ENCODE measurements around the gene PDHA1.

The PDHA1 gene

GRCh38 chrX:19354625-19355024 is 10.9 kb downstream of the PDHA1 start:
- H3K18ac ChIP-seq (ENCODE audit: low read length), result no peak overlapping the region
- H4K8ac ChIP-seq (ENCODE audit: low read depth, low read length), result no peak overlapping the region
- no CpG with 5 or more reads among the region's 6 CpGs for WGBS, 2 donors (ENCODE audit: extremely low coverage in 2 of 2, insufficient read length in 2 of 2, insufficient replicate concordance in 1 of 2)
- H3K23ac ChIP-seq (ENCODE audit: low read depth, low read length, poor library complexity), result no peak overlapping the region
- H3K9me3 ChIP-seq (replicated peaks in 1 of 2; ENCODE audit: control insufficient read depth in 2 of 2, insufficient read depth in 1 of 2, low read depth in 1 of 2, low read length in 2 of 2), result no peaks in the 10 kb centered on the region
- H2AK5ac ChIP-seq (ENCODE audit: low read depth, low read length), result no peak overlapping the region
- H2BK120ac ChIP-seq (ENCODE audit: low read depth, low read length), result no peak overlapping the region
- no peak overlapping the region for H3K4me2 ChIP-seq (ENCODE audit: insufficient read depth, low read length, poor library complexity, severe bottlenecking)
- no peaks in the 10 kb centered on the region for H3K4me1 ChIP-seq (ENCODE audit: control insufficient read depth in 2 of 2, insufficient read depth in 1 of 2, low read depth in 1 of 2, low read length in 2 of 2)
- H3K79me1 ChIP-seq (ENCODE audit: low read depth, low read length), result no peaks in the 10 kb centered on the region
- no peak overlapping the region for H3K14ac ChIP-seq (ENCODE audit: low read length)
- H3K4me3 ChIP-seq (ENCODE audit: low read length in 2 of 2), result no peak overlapping the region
- H3K36me3 ChIP-seq (replicated peaks in 1 of 2; ENCODE audit: control insufficient read depth in 2 of 2, insufficient read depth in 2 of 2, low read length in 2 of 2), result peaks cover 22 to 87% of the 10 kb centered on the region in 2 donors
- H2AFZ ChIP-seq (ENCODE audit: low read length), result no peak overlapping the region
- no peak overlapping the region for H2BK5ac ChIP-seq (ENCODE audit: low read length)
- H3K4ac ChIP-seq (ENCODE audit: low read length), result no peak overlapping the region
- peaks cover 0 to 5% (median 0%) of the 10 kb centered on the region in 3 experiments for H3K27me3 ChIP-seq (ENCODE audit: control insufficient read depth in 3 of 3, insufficient read depth in 3 of 3, low read depth in 1 of 3, low read length in 3 of 3)
- no peak overlapping the region for H4K91ac ChIP-seq (ENCODE audit: low read depth, low read length, poor library complexity)
- no peak overlapping the region for H2BK15ac ChIP-seq (ENCODE audit: low read length)
- H3K9ac ChIP-seq (ENCODE audit: low read depth, low read length, poor library complexity), result no peak overlapping the region
- no peak for DNase-seq (ENCODE audit: low spot score)
- H2BK12ac ChIP-seq (ENCODE audit: low read length), result no peak overlapping the region
- no peak overlapping the region for H3K27ac ChIP-seq (replicated peaks; ENCODE audit: low read length)

DNA sequence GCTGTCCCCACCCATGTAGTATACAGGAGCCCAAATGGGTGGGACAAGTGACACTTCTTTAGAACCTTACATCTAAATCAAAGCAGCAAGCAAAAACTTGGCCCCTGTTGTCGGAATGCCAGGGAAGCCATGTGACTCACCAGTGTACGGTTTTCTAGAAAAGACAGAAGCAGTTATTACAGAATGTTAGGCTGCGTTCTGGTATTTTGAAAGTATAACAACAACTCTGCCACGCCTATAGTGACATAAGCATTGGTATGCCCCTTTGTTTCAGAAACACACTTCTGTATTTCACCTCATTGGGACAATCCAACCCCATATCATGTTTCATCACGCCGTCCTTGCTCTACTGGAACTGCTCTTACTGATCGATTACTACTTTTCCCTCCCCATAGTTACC is 14.8 kb downstream of the PDHA1 start:
- Histone ChIP-seq H2BK5ac (ENCODE audit: low read length) (no peak overlapping the region), H3K79me1 (ENCODE audit: low read depth, low read length) (no peaks in the 10 kb centered on the region), H3K4ac (ENCODE audit: low read length) (no peak overlapping the region), H4K8ac (ENCODE audit: low read depth, low read length) (no peak overlapping the region), H3K27me3 (ENCODE audit: control insufficient read depth in 3 of 3, insufficient read depth in 3 of 3, low read depth in 1 of 3, low read length in 3 of 3) (peaks cover 0 to 5% (median 0%) of the 10 kb centered on the region in 3 experiments), H3K14ac (ENCODE audit: low read length) (no peak overlapping the region), H3K4me1 (ENCODE audit: control insufficient read depth in 2 of 2, insufficient read depth in 1 of 2, low read depth in 1 of 2, low read length in 2 of 2) (no peaks in the 10 kb centered on the region), H3K23ac (ENCODE audit: low read depth, low read length, poor library complexity) (no peak overlapping the region), H2BK12ac (ENCODE audit: low read length) (no peak overlapping the region), H2BK120ac (ENCODE audit: low read depth, low read length) (no peak overlapping the region), H2AFZ (ENCODE audit: low read length) (no peak overlapping the region), H2BK15ac (ENCODE audit: low read length) (no peak overlapping the region), H3K4me2 (ENCODE audit: insufficient read depth, low read length, poor library complexity, severe bottlenecking) (no peak overlapping the region), H3K18ac (ENCODE audit: low read length) (no peak overlapping the region), H3K9me3 (replicated peaks in 1 of 2; ENCODE audit: control insufficient read depth in 2 of 2, insufficient read depth in 1 of 2, low read depth in 1 of 2, low read length in 2 of 2) (no peaks in the 10 kb centered on the region), H3K9ac (ENCODE audit: low read depth, low read length, poor library complexity) (no peak overlapping the region), H3K4me3 (ENCODE audit: low read length in 2 of 2) (no peak overlapping the region), H4K91ac (ENCODE audit: low read depth, low read length, poor library complexity) (no peak overlapping the region), H3K36me3 (replicated peaks in 1 of 2; ENCODE audit: control insufficient read depth in 2 of 2, insufficient read depth in 2 of 2, low read length in 2 of 2) (peaks cover 12 to 73% of the 10 kb centered on the region in 2 donors), H3K27ac (replicated peaks; ENCODE audit: low read length) (no peak overlapping the region), H2AK5ac (ENCODE audit: low read depth, low read length) (no peak overlapping the region)
- no CpG with 5 or more reads among the region's 7 CpGs for WGBS, 2 donors (ENCODE audit: extremely low coverage in 2 of 2, insufficient read length in 2 of 2, insufficient replicate concordance in 1 of 2)
- no peak for DNase-seq (ENCODE audit: low spot score)

- H3K4me3 ChIP-seq (ENCODE audit: low read length in 2 of 2), result no peak overlapping the region
- DNase-seq (ENCODE audit: low spot score), result no peak
- no peak overlapping the region for H3K9ac ChIP-seq (ENCODE audit: low read depth, low read length, poor library complexity)
- peaks cover 6 to 56% of the 10 kb centered on the region in 2 donors for H3K36me3 ChIP-seq (replicated peaks in 1 of 2; ENCODE audit: control insufficient read depth in 2 of 2, insufficient read depth in 2 of 2, low read length in 2 of 2)
- H3K18ac ChIP-seq (ENCODE audit: low read length), result no peak overlapping the region
- H3K4me2 ChIP-seq (ENCODE audit: insufficient read depth, low read length, poor library complexity, severe bottlenecking), result no peak overlapping the region
- H3K27me3 ChIP-seq (ENCODE audit: control insufficient read depth in 3 of 3, insufficient read depth in 3 of 3, low read depth in 1 of 3, low read length in 3 of 3), result peaks cover 0 to 5% (median 0%) of the 10 kb centered on the region in 3 experiments
- H2BK5ac ChIP-seq (ENCODE audit: low read length), result no peak overlapping the region
- H4K91ac ChIP-seq (ENCODE audit: low read depth, low read length, poor library complexity), result no peak overlapping the region
- no peak overlapping the region for H2AK5ac ChIP-seq (ENCODE audit: low read depth, low read length)
- no peaks in the 10 kb centered on the region for H3K4me1 ChIP-seq (ENCODE audit: control insufficient read depth in 2 of 2, insufficient read depth in 1 of 2, low read depth in 1 of 2, low read length in 2 of 2)
- no peak overlapping the region for H4K8ac ChIP-seq (ENCODE audit: low read depth, low read length)
- no peak overlapping the region for H3K27ac ChIP-seq (replicated peaks; ENCODE audit: low read length)
- no peak overlapping the region for H2BK12ac ChIP-seq (ENCODE audit: low read length)
- no peak overlapping the region for H2BK120ac ChIP-seq (ENCODE audit: low read depth, low read length)
- no peak overlapping the region for H3K23ac ChIP-seq (ENCODE audit: low read depth, low read length, poor library complexity)
- H3K79me1 ChIP-seq (ENCODE audit: low read depth, low read length), result no peaks in the 10 kb centered on the region
- no peak overlapping the region for H3K14ac ChIP-seq (ENCODE audit: low read length)
- WGBS, 2 donors (ENCODE audit: extremely low coverage in 2 of 2, insufficient read length in 2 of 2, insufficient replicate concordance in 1 of 2), result no CpG with 5 or more reads among the region's 6 CpGs
- H2BK15ac ChIP-seq (ENCODE audit: low read length), result no peak overlapping the region
- H3K4ac ChIP-seq (ENCODE audit: low read length), result no peak overlapping the region
- H3K9me3 ChIP-seq (replicated peaks in 1 of 2; ENCODE audit: control insufficient read depth in 2 of 2, insufficient read depth in 1 of 2, low read depth in 1 of 2, low read length in 2 of 2), result no peaks in the 10 kb centered on the region
- H2AFZ ChIP-seq (ENCODE audit: low read length), result no peak overlapping the region
Measured at GRCh38 chrX:19360903-19361302, 17.2 kb downstream of the PDHA1 start.

DNA sequence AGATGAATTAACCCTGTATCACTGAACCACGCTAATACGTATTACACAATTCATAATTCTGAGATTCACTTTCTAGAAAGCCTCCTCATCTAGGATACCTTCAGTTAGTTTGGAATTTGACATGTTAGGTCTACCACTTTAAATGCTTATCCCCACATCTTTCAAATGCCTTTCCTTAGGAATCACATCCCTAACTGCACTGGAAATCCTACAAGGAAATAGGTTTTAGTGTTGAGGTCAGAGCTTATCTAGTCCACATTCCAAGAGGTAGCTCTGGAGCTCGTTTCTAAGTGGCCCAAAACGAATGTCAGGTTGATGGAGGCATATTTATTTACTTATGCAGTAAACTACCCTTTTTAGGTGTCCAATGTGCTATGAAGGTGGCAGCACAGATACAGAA is 18.0 kb downstream of the PDHA1 start:
- Histone ChIP-seq H3K36me3 (replicated peaks in 1 of 2; ENCODE audit: control insufficient read depth in 2 of 2, insufficient read depth in 2 of 2, low read length in 2 of 2) (peaks cover 6 to 48% of the 10 kb centered on the region in 2 donors), H3K27me3 (ENCODE audit: control insufficient read depth in 3 of 3, insufficient read depth in 3 of 3, low read depth in 1 of 3, low read length in 3 of 3) (peaks cover 0 to 5% (median 0%) of the 10 kb centered on the region in 3 experiments), H3K4me3 (ENCODE audit: low read length in 2 of 2) (no peak overlapping the region), H3K27ac (replicated peaks; ENCODE audit: low read length) (no peak overlapping the region), H2AK5ac (ENCODE audit: low read depth, low read length) (no peak overlapping the region), H3K4me2 (ENCODE audit: insufficient read depth, low read length, poor library complexity, severe bottlenecking) (no peak overlapping the region), H4K8ac (ENCODE audit: low read depth, low read length) (no peak overlapping the region), H2AFZ (ENCODE audit: low read length) (no peak overlapping the region), H3K23ac (ENCODE audit: low read depth, low read length, poor library complexity) (no peak overlapping the region), H4K91ac (ENCODE audit: low read depth, low read length, poor library complexity) (no peak overlapping the region), H3K4ac (ENCODE audit: low read length) (no peak overlapping the region), H2BK15ac (ENCODE audit: low read length) (no peak overlapping the region), H2BK12ac (ENCODE audit: low read length) (no peak overlapping the region), H3K9ac (ENCODE audit: low read depth, low read length, poor library complexity) (no peak overlapping the region), H3K79me1 (ENCODE audit: low read depth, low read length) (no peaks in the 10 kb centered on the region), H2BK120ac (ENCODE audit: low read depth, low read length) (no peak overlapping the region), H3K18ac (ENCODE audit: low read length) (no peak overlapping the region), H3K9me3 (replicated peaks in 1 of 2; ENCODE audit: control insufficient read depth in 2 of 2, insufficient read depth in 1 of 2, low read depth in 1 of 2, low read length in 2 of 2) (no peaks in the 10 kb centered on the region), H3K14ac (ENCODE audit: low read length) (no peak overlapping the region), H3K4me1 (ENCODE audit: control insufficient read depth in 2 of 2, insufficient read depth in 1 of 2, low read depth in 1 of 2, low read length in 2 of 2) (no peaks in the 10 kb centered on the region), H2BK5ac (ENCODE audit: low read length) (no peak overlapping the region)
- no peak for DNase-seq (ENCODE audit: low spot score)
- no CpG with 5 or more reads among the region's 4 CpGs for WGBS, 2 donors (ENCODE audit: extremely low coverage in 2 of 2, insufficient read length in 2 of 2, insufficient replicate concordance in 1 of 2)
